Type B pancreatic cell (in vitro differentiated cells): ENCODE results near the gene ADAMTS9. TPM values are rescaled to one million over a fixed set of nuclear protein-coding genes. Genes with fewer than 3 reads are reported as not detected.

Experiments
- DNase-seq: peaks from one replicate; pipeline ENCODE4 v3.0.0; 2021; ENCODE audit warnings: mixed read lengths; ENCODE audit not compliant: unreplicated experiment; ENCODE audit errors: extremely low spot score
- H3K27ac Mint-ChIP-seq: 2 replicates; pipeline ENCODE4 v1.8.0; 2021; ENCODE audit warnings: mild to moderate bottlenecking, mixed read lengths
- H3K27me3 Mint-ChIP-seq: 2 replicates; pipeline ENCODE4 v1.8.0; 2021; ENCODE audit warnings: mixed read lengths
- H3K36me3 Mint-ChIP-seq: 2 replicates; pipeline ENCODE4 v1.8.0; 2021; ENCODE audit warnings: mixed read lengths
- H3K4me1 Mint-ChIP-seq: one replicate; pipeline ENCODE4 v1.8.0; 2021; ENCODE audit warnings: mixed read lengths; ENCODE audit not compliant: unreplicated experiment
- H3K4me3 Mint-ChIP-seq: 2 replicates; pipeline ENCODE4 v1.8.0; 2021; ENCODE audit warnings: mild to moderate bottlenecking, mixed read lengths
- H3K9me3 Mint-ChIP-seq: 2 replicates; pipeline ENCODE4 v1.8.0; 2021; ENCODE audit warnings: mixed read lengths
- CTCF ChIP-seq: fragments of 200-600 bp; sonication (generic); conservative IDR thresholded peaks from 2 replicates; pipeline ENCODE4 v1.5.0; 2021; ENCODE audit warnings: antibody characterized with exemption, mild to moderate bottlenecking
- total RNA-seq: library from RNA; stranded (reverse); gene quantifications from 2 replicates; pipeline ENCODE4 v1.2.1, GENCODE V29; 2021; ENCODE audit warnings: low replicate concordance

Gene ADAMTS9
- total RNA-seq, 1 donor from 2014 or later = 34.9 TPM

DNA sequence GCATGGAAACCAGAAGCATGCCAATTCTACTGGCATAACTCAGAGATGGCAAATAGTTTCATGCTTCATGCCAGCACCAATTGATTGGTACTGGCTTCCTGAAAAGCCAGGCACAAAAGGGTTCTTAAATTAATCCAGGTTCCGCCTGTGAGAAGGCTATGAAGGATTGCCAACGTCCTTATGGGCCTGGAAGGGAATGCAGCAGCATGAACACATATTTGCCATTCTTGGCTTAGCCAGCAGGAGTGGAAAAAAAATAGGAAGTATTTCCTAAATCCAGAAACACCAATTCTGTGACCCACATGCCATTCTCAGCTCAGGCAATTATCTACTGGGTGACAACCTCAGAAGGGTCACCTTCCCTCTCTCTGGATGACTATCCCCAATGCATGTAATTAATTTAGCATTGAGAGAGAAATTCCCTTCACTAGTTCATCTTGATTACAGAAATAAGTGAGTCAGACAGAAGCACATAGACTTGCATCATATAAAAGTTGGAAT lies 36.0 kb downstream of the ADAMTS9 start:
- H3K4me1 Mint-ChIP-seq = peaks cover 34% of the 10 kb centered on the region

DNA sequence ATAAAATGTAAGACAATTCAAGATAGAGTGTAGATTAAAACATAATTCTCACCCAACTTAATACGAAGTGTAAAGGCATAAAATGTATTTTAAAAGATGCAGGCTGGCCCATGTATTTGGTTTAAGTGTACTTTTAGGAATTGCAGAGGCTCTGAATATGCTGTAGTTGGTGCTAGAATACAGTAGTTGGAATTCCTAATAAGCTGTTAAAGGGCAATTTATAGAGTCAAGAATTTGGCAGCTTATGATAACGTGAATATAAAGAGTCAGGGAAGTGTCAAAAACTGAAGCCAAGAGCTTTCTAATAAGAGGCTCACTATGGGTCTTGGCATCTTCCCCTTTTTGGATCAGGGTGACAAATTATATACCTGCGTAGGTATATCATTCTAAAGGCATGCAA lies 36.5 kb downstream of the ADAMTS9 start:
- Mint-ChIP-seq H3K4me3 (no peak overlapping the region), H3K9me3 (no peaks in the 10 kb centered on the region), H3K4me1 (peaks cover 37% of the 10 kb centered on the region), H3K36me3 (peaks cover 10% of the 10 kb centered on the region), H3K27ac (no peak overlapping the region), H3K27me3 (no peaks in the 10 kb centered on the region)
- DNase-seq = no peak
- no peak for TF ChIP-seq CTCF

More for the DNA sequence above, 36.0 kb downstream of the ADAMTS9 start:
- no peak for DNase-seq
- H3K27ac Mint-ChIP-seq = no peak overlapping the region
- H3K4me3 Mint-ChIP-seq = no peak overlapping the region
- H3K27me3 Mint-ChIP-seq = no peaks in the 10 kb centered on the region
- no peaks in the 10 kb centered on the region for H3K9me3 Mint-ChIP-seq
- no peak for TF ChIP-seq CTCF
- H3K36me3 Mint-ChIP-seq = peaks cover 10% of the 10 kb centered on the region

DNA sequence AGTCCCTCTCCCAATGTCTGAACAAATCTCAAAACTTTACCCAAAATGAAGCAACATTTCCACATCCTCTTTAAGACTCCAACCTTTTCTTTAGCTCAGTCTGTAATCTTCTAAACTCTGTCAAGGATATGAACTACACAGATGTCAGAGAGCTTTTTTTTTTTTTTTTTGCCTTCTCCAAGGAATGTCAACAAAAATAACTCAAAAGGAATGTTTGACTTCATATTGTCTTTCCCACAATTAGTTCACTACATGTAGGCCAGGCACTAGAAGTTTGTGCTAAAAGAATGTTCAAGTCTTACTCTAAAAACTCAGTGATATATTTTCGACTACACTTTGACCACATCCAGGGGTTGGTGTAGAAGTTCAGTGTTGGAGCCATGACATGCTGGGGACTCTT lies 37.1 kb downstream of the ADAMTS9 start:
- Mint-ChIP-seq H3K27ac (no peak overlapping the region), H3K4me3 (no peak overlapping the region), H3K9me3 (no peaks in the 10 kb centered on the region), H3K27me3 (no peaks in the 10 kb centered on the region), H3K4me1 (peaks cover 37% of the 10 kb centered on the region), H3K36me3 (peaks cover 10% of the 10 kb centered on the region)
- TF ChIP-seq CTCF = no peak
- DNase-seq = no peak

- TF ChIP-seq CTCF = no peak
- H3K4me1 Mint-ChIP-seq = peaks cover 37% of the 10 kb centered on the region
- no peaks in the 10 kb centered on the region for H3K27me3 Mint-ChIP-seq
- peak overlapping the region; percentile 8 for H3K4me3 Mint-ChIP-seq
- no peak for DNase-seq
- peak overlapping the region; percentile 46 for H3K27ac Mint-ChIP-seq
- no peaks in the 10 kb centered on the region for H3K9me3 Mint-ChIP-seq
- peaks cover 6% of the 10 kb centered on the region for H3K36me3 Mint-ChIP-seq
Observed at GRCh38 chr3:64650096-64650622, 37.6 kb downstream of the ADAMTS9 start.

GRCh38 chr3:64648927-64649906 lies 38.6 kb downstream of the ADAMTS9 start:
- Mint-ChIP-seq H3K4me3 (peak overlapping the region; percentile 17), H3K36me3 (peaks cover 6% of the 10 kb centered on the region), H3K9me3 (no peaks in the 10 kb centered on the region), H3K27me3 (no peaks in the 10 kb centered on the region), H3K4me1 (peaks cover 37% of the 10 kb centered on the region), H3K27ac (peak overlapping the region; percentile 46)
- DNase-seq = no peak
- TF ChIP-seq CTCF = no peak
